OCI-LY7 (cell line): ENCODE results near the gene THG1L. TPM values are rescaled to one million over a fixed set of nuclear protein-coding genes. Genes with fewer than 3 reads are reported as not detected.

Experiments used
- BruUV-seq: library from RNA; stranded (reverse); fragments of 400-500 nt; replicated peaks from 2 replicates; lab custom pipeline; 2021; lab: Mats Ljungman, UMichigan
- CTCF ChIA-PET: fragments of 300-600 bp; sonication (Branson Sonifier 250); formaldehyde crosslinking; loops from one replicate; lab custom pipeline; 2022; ENCODE audit warnings: antibody characterized with exemption; ENCODE audit not compliant: unreplicated experiment; lab: Charles Lee
- POLR2A ChIA-PET: fragments of 300-600 bp; sonication (Branson Sonifier 250); formaldehyde crosslinking; loops from one replicate; lab custom pipeline; 2022; ENCODE audit warnings: antibody characterized with exemption; lab: Charles Lee
- DNase-seq: peaks from one replicate; pipeline ENCODE4 v3.0.0-alpha.2; 2015; ENCODE audit warnings: low spot score
- H2AFZ ChIP-seq: fragments of 200-600 bp; sonication (generic), shearing (Covaris generic); 2 replicates; pipeline ENCODE4 v1.6.1; 2014; ENCODE audit warnings: mild to moderate bottlenecking, antibody characterized with exemption, low read length, moderate library complexity
- H3K27ac ChIP-seq: fragments of 200-600 bp; sonication (generic); 2 replicates; pipeline ENCODE4 v1.5.1; 2014; ENCODE audit warnings: mixed run types, low read depth, mild to moderate bottlenecking, moderate library complexity, low read length, inconsistent platforms; ENCODE audit not compliant: poor library complexity, severe bottlenecking
- H3K36me3 ChIP-seq: fragments of 200-600 bp; sonication (generic); 2 replicates; pipeline ENCODE4 v1.6.1; 2014; ENCODE audit warnings: mild to moderate bottlenecking, antibody characterized with exemption, low read length, moderate library complexity, mixed read lengths; ENCODE audit not compliant: insufficient read depth
- H3K4me1 ChIP-seq: fragments of 200-600 bp; sonication (generic); 2 replicates; pipeline ENCODE4 v1.5.1; 2014; ENCODE audit warnings: mild to moderate bottlenecking, low read length; ENCODE audit not compliant: insufficient read depth, poor library complexity, severe bottlenecking
- H3K4me2 ChIP-seq: fragments of 200-600 bp; sonication (generic); 2 replicates; pipeline ENCODE4 v1.6.1; 2014; ENCODE audit warnings: mild to moderate bottlenecking, low read length
- H3K4me3 ChIP-seq: fragments of 200-600 bp; sonication (generic); 2 replicates; pipeline ENCODE4 v1.5.1; 2014; ENCODE audit warnings: mild to moderate bottlenecking, low read depth, low read length; ENCODE audit not compliant: poor library complexity, severe bottlenecking
- H3K79me2 ChIP-seq: fragments of 200-600 bp; sonication (generic); 2 replicates; pipeline ENCODE4 v1.6.1; 2016; ENCODE audit warnings: low read depth, mild to moderate bottlenecking, low read length, moderate library complexity, mixed read lengths; ENCODE audit not compliant: insufficient read depth
- H3K9me2 ChIP-seq: fragments of 200-600 bp; sonication (generic); 2 replicates; pipeline ENCODE4 v1.6.1; 2016; ENCODE audit warnings: mild to moderate bottlenecking, low read length, mixed read lengths; ENCODE audit not compliant: insufficient read depth
- H3K9me3 ChIP-seq: fragments of 200-600 bp; sonication (generic); 2 replicates; pipeline ENCODE4 v1.6.1; 2014; ENCODE audit warnings: mild to moderate bottlenecking, mixed run types, low read length, mixed read lengths
- H4K20me1 ChIP-seq: fragments of 200-600 bp; sonication (generic); 2 replicates; pipeline ENCODE4 v1.6.1; 2014; ENCODE audit warnings: mild to moderate bottlenecking, antibody characterized with exemption, low read length, moderate library complexity, mixed read lengths; ENCODE audit not compliant: insufficient read depth
- EZH2phosphoT487 ChIP-seq: fragments of 200-600 bp; sonication (generic); IDR thresholded peaks from 2 replicates; pipeline ENCODE4 v1.6.1; 2018; ENCODE audit warnings: low read depth, borderline replicate concordance, mild to moderate bottlenecking, mixed run types, antibody characterized with exemption, low read length, moderate library complexity, mixed read lengths
- intact Hi-C: fragments of 100-400 bp; cut with micrococcal nuclease; formaldehyde crosslinking; loops from one replicate; pipeline ENCODE4 v1.10.0; 2022; ENCODE audit not compliant: unreplicated experiment
- total RNA-seq, 2 experiments: library from RNA; depleted of rRNA in 1 of 2; stranded (reverse); fragments of >200 nt in 1 of 2; shearing (Covaris generic) in 1 of 2; gene quantifications; 2 replicates each; pipeline ENCODE4 v1.2.3, GENCODE V29; 2014 to 2022
- TF ChIP-seq, protein P1 (sequence below): fragments of 200-600 bp; sonication (generic); conservative IDR thresholded peaks from 2 replicates; pipeline ENCODE4 v1.5.1; 2014; ENCODE audit warnings: mild to moderate bottlenecking, antibody characterized with exemption, low read length, moderate library complexity, mixed read lengths

Gene THG1L
- total RNA-seq, 2 experiments from 2014 or later, result 18.5 to 20.7 TPM

DNA sequence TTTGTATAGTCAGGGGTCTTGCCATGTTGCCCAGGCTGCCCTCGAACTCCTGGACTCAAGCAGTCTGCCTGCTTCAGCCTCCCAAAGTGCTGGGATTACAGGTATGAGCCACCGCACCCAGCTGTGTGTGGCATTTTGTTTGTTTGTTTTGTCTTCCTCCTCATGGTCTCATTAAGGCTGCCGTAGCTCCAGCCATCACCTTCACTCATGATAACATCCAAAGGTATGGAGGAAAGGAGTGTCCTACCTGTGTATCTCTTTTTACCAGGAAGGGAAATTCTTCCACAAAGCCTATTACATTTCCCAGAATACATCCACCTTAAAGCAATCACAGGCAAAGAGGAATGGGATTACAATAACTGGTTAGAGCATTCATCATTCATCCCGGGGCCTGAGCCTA is 39.4 kb downstream of the THG1L start:
- intact Hi-C loops, result no loop called here
- Histone ChIP-seq H3K36me3 (no peaks in the 10 kb centered on the region), H4K20me1 (no peaks in the 10 kb centered on the region), H3K9me2 (no peaks in the 10 kb centered on the region), H3K4me2 (no peak overlapping the region), H3K4me3 (no peak overlapping the region), H3K27ac (no peak overlapping the region), H2AFZ (no peak overlapping the region), H3K4me1 (no peaks in the 10 kb centered on the region), H3K79me2 (no peaks in the 10 kb centered on the region), H3K9me3 (no peaks in the 10 kb centered on the region)
- no peak for DNase-seq
- no TSS peak for BruUV-seq
- ChIA-PET CTCF (no interaction called here), POLR2A (interaction anchor here (0.6 kb wide), 1 partner anchor 324 kb away, joined by 4 read pairs; no protein-coding TSS in a partner anchor)
- no peak for TF ChIP-seq EZH2phosphoT487
- TF ChIP-seq, protein P1, sequence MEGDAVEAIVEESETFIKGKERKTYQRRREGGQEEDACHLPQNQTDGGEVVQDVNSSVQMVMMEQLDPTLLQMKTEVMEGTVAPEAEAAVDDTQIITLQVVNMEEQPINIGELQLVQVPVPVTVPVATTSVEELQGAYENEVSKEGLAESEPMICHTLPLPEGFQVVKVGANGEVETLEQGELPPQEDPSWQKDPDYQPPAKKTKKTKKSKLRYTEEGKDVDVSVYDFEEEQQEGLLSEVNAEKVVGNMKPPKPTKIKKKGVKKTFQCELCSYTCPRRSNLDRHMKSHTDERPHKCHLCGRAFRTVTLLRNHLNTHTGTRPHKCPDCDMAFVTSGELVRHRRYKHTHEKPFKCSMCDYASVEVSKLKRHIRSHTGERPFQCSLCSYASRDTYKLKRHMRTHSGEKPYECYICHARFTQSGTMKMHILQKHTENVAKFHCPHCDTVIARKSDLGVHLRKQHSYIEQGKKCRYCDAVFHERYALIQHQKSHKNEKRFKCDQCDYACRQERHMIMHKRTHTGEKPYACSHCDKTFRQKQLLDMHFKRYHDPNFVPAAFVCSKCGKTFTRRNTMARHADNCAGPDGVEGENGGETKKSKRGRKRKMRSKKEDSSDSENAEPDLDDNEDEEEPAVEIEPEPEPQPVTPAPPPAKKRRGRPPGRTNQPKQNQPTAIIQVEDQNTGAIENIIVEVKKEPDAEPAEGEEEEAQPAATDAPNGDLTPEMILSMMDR, result no peak

DNA sequence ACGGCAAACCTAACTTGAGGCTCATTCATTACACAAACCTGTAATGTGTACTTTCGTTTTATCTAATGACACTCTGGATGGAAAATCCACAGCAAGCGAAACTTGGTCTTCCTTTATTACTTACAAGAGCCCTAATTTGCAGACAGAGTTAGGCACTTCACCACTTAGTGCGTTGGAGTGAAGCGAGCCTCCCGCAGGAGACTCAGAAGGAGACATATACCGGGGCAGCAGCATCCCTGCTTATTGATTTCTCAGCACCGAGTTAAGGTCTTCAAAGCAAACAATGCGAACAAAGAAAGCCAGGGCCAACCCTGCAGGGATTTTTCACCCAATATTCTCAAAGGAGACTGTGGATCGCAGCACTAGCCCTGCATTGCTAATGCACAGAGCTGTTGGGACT is 40.9 kb downstream of the THG1L start:
- no peak for DNase-seq
- intact Hi-C loops, result no loop called here
- Histone ChIP-seq H3K4me3 (no peak overlapping the region), H3K4me1 (no peaks in the 10 kb centered on the region), H2AFZ (no peak overlapping the region), H3K36me3 (no peaks in the 10 kb centered on the region), H3K79me2 (no peaks in the 10 kb centered on the region), H3K9me2 (no peaks in the 10 kb centered on the region), H3K27ac (no peak overlapping the region), H3K4me2 (no peak overlapping the region), H4K20me1 (no peaks in the 10 kb centered on the region), H3K9me3 (no peaks in the 10 kb centered on the region)
- TF ChIP-seq EZH2phosphoT487, result no peak
- TF ChIP-seq, protein P1, result no peak
- CTCF ChIA-PET, result no interaction called here
- BruUV-seq, result no TSS peak
- POLR2A ChIA-PET, result no interaction called here

DNA sequence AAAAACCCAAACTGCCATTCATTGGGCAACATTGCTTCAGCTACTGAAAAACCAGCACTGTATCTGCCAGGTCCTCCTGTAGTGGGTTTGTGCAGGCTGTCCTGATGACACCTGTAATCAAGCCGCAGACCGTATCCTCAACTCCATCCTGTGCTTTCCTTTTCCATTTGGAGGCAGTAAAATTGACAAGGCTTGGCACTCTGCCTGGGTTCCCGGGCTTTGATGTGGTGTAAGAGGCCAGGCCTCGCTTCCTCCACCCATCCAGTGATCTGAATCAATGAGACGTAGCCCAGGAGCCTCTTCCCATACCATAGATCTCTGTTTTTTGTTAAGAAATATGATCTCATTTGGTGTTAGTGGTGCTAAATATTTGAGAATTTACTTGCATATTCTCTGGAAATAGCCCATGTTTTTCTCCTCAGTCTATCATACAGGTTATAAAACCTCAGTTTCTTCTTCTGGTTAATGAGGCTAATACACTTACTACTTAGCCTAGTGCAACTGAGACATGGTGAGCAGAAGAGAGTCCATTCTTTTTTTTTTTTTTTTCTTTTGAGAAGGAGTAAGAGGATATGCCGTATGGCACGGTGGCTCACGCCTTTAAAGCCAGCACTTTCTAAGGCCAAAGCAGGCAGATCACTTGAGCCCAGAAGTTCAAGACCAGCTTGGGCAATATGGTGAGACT is 47.0 kb downstream of the THG1L start:
- intact Hi-C loops, result no loop called here
- Histone ChIP-seq H3K4me3 (no peak overlapping the region), H4K20me1 (no peaks in the 10 kb centered on the region), H3K4me1 (no peaks in the 10 kb centered on the region), H3K79me2 (no peaks in the 10 kb centered on the region), H3K9me3 (no peaks in the 10 kb centered on the region), H3K27ac (no peak overlapping the region), H3K9me2 (no peaks in the 10 kb centered on the region), H3K4me2 (no peak overlapping the region), H3K36me3 (peaks cover 3% of the 10 kb centered on the region), H2AFZ (no peak overlapping the region)
- POLR2A ChIA-PET, result no interaction called here
- BruUV-seq, result no TSS peak
- TF ChIP-seq, protein P1, result no peak
- TF ChIP-seq EZH2phosphoT487, result no peak
- DNase-seq, result no peak
- CTCF ChIA-PET, result no interaction called here
